ENCODE measurements around the gene NOA1. TPM values are rescaled to one million over a fixed set of nuclear protein-coding genes. Genes with fewer than 3 reads are reported as not detected.

Gene NOA1
- total and polyA plus RNA-seq, 2 donors (not counting 3 experiments of a cell fraction or from before 2014, with no cell fraction given), result 13.9 to 17.1 TPM

DNA sequence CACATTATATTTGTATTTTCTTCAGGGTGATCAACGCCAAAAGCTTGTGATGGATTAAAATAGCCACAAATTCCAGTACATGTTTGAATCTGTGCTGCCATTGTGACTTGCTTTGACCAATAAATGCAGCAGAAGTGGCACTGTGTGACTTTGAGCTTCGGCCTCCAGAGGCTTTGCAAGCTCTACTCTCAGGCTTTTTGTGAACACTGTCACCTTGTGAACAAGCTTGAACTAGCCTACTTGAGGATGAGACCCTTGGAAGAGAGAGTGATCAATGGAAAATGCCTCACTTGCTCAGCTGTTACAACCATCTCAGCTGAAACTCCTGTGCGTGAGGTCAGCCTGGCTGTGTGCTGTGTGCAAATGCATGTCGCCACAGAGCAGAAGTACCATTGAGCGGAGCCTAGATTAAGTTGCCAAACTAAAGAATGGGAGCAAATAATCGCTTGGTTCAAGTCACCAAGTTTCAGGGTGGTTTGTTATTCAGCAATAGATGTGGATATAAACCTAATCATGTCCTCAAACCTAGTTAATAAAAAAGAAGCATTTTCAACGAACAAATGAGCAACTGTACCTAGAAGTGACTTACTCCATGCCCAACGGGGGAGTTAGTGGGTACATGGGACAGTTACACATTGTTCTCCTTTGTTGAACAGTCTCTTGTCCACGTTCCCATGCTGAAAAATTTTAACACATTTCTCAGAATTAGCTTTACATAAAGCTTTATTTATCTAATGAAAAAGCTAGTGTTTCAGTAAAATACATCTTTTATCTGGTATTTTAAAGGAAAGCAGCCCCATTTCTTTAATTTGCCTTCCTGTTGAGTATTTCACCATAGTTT, 23.5 kb downstream of the NOA1 start:
- CTCF ChIA-PET, result interaction anchor here (0.8 kb wide), 1 partner anchor 114 kb away, joined by 4 read pairs; no protein-coding TSS in a partner anchor

DNA sequence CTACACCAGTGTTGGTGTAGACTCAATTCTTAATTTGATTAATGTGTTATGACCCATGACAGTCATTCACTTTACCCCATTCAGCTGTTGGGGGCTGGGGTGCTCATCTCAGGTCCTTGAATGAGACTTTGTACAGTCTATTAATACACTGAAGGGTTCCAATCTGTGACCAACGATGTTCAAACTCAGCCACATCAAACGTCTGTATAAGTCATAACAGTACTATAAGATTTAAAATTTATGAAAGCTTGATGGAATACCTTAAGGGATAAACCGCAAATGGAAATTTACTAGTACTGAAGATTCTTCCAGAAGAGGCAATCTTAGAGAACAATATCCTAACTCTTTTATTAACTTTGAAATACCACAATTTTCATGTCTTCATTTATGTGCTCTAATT, 36.0 kb downstream of the NOA1 start:
- no peak overlapping the region for H2AFZ ChIP-seq (ENCODE audit: low read depth, low read length)
- no TSS peak for BruUV-seq (replicated peaks)
- H3K9me3 ChIP-seq (replicated peaks; ENCODE audit: control insufficient read depth, insufficient read depth, low read length), result no peaks in the 10 kb centered on the region
- H3K9ac ChIP-seq (replicated peaks; ENCODE audit: extremely low read depth, insufficient read depth, low read length), result no peak overlapping the region
- DNase-seq (ENCODE audit: low read depth, low spot score) (no peak), FAIRE-seq (no peak)
- H3K79me2 ChIP-seq (ENCODE audit: control insufficient read depth, insufficient read depth, low read length), result no peaks in the 10 kb centered on the region
- ChIA-PET CTCF (no interaction called here), POLR2A (interaction anchor here (0.6 kb wide), 1 partner anchor 23 kb away, joined by 3 read pairs; no protein-coding TSS in a partner anchor)
- intact Hi-C loops (cut with micrococcal nuclease), result no loop called here
- no peaks in the 10 kb centered on the region for H4K20me1 ChIP-seq (replicated peaks; ENCODE audit: control insufficient read depth, extremely low read depth, insufficient read depth, low read length)
- no peaks in the 10 kb centered on the region for H3K27me3 ChIP-seq (ENCODE audit: control insufficient read depth in 2 of 2, insufficient read depth in 2 of 2, low read length in 2 of 2)
- H3K9me1 ChIP-seq (replicated peaks; ENCODE audit: control insufficient read depth, extremely low read depth, insufficient read depth, low read length), result no peaks in the 10 kb centered on the region
- H3K4me3 ChIP-seq (replicated peaks in 1 of 3; ENCODE audit: insufficient read depth in 1 of 3, low read depth in 1 of 3, low read length in 3 of 3), result no peak overlapping the region
- H3K4me1 ChIP-seq (ENCODE audit: control insufficient read depth, extremely low read depth, insufficient read depth, low read length), result peaks cover 10% of the 10 kb centered on the region
- H3K4me2 ChIP-seq (ENCODE audit: insufficient read depth, low read length), result no peak overlapping the region
- TF ChIP-seq, protein P1, sequence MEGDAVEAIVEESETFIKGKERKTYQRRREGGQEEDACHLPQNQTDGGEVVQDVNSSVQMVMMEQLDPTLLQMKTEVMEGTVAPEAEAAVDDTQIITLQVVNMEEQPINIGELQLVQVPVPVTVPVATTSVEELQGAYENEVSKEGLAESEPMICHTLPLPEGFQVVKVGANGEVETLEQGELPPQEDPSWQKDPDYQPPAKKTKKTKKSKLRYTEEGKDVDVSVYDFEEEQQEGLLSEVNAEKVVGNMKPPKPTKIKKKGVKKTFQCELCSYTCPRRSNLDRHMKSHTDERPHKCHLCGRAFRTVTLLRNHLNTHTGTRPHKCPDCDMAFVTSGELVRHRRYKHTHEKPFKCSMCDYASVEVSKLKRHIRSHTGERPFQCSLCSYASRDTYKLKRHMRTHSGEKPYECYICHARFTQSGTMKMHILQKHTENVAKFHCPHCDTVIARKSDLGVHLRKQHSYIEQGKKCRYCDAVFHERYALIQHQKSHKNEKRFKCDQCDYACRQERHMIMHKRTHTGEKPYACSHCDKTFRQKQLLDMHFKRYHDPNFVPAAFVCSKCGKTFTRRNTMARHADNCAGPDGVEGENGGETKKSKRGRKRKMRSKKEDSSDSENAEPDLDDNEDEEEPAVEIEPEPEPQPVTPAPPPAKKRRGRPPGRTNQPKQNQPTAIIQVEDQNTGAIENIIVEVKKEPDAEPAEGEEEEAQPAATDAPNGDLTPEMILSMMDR (IDR thresholded peaks at IDR 0.05; ENCODE audit: extremely low read depth in 1 of 2, insufficient read depth in 1 of 2, low read depth in 1 of 2, low read length in 2 of 2), result no peak
- TF ChIP-seq MYC (IDR thresholded peaks at IDR 0.05; ENCODE audit: low read depth, low read length) (no peak), FOS (IDR thresholded peaks at IDR 0.05; ENCODE audit: borderline replicate concordance, insufficient read depth, low read length) (no peak), POLR2A (IDR thresholded peaks at IDR 0.05; ENCODE audit: low read depth, low read length) (no peak), POLR2AphosphoS5 (IDR thresholded peaks at IDR 0.05; ENCODE audit: insufficient read depth, low read depth, low read length) (no peak), GATA2 (IDR thresholded peaks at IDR 0.05; ENCODE audit: insufficient read depth, insufficient read length, low read depth, low read length) (no peak), EZH2 (IDR thresholded peaks at IDR 0.05; ENCODE audit: borderline replicate concordance, low read depth, low read length, severe bottlenecking) (no peak), JUN (IDR thresholded peaks at IDR 0.05; ENCODE audit: borderline replicate concordance, insufficient read depth, insufficient read length, low read depth) (no peak)
- TF ChIP-seq, protein P2, sequence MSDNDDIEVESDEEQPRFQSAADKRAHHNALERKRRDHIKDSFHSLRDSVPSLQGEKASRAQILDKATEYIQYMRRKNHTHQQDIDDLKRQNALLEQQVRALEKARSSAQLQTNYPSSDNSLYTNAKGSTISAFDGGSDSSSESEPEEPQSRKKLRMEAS (IDR thresholded peaks at IDR 0.05; ENCODE audit: insufficient read depth, insufficient read length), result no peak
- dilution Hi-C loops (cut with MboI; ENCODE audit: extremely low pct_ligation_motif_present, low sequenced_read_pairs), result no loop called here
- H3K36me3 ChIP-seq (ENCODE audit: control insufficient read depth in 2 of 2, extremely low read depth in 1 of 2, insufficient read depth in 2 of 2, low read length in 2 of 2), result no peaks in the 10 kb centered on the region
- H3K27ac ChIP-seq (ENCODE audit: insufficient read depth, low read depth, low read length), result no peak overlapping the region

More for the DNA sequence above, 23.5 kb downstream of the NOA1 start:
- Histone ChIP-seq H3K9me3 (replicated peaks; ENCODE audit: control insufficient read depth, insufficient read depth, low read length) (no peaks in the 10 kb centered on the region), H3K27ac (ENCODE audit: insufficient read depth, low read depth, low read length) (no peak overlapping the region), H3K4me3 (replicated peaks in 1 of 3; ENCODE audit: insufficient read depth in 1 of 3, low read depth in 1 of 3, low read length in 3 of 3) (no peak overlapping the region), H3K4me1 (ENCODE audit: control insufficient read depth, extremely low read depth, insufficient read depth, low read length) (peaks cover 8% of the 10 kb centered on the region), H3K27me3 (ENCODE audit: control insufficient read depth in 2 of 2, insufficient read depth in 2 of 2, low read length in 2 of 2) (no peaks in the 10 kb centered on the region), H3K9me1 (replicated peaks; ENCODE audit: control insufficient read depth, extremely low read depth, insufficient read depth, low read length) (no peaks in the 10 kb centered on the region), H3K79me2 (ENCODE audit: control insufficient read depth, insufficient read depth, low read length) (no peaks in the 10 kb centered on the region), H3K9ac (replicated peaks; ENCODE audit: extremely low read depth, insufficient read depth, low read length) (no peak overlapping the region), H3K36me3 (ENCODE audit: control insufficient read depth in 2 of 2, extremely low read depth in 1 of 2, insufficient read depth in 2 of 2, low read length in 2 of 2) (no peaks in the 10 kb centered on the region), H3K4me2 (ENCODE audit: insufficient read depth, low read length) (no peak overlapping the region), H2AFZ (ENCODE audit: low read depth, low read length) (no peak overlapping the region), H4K20me1 (replicated peaks; ENCODE audit: control insufficient read depth, extremely low read depth, insufficient read depth, low read length) (no peaks in the 10 kb centered on the region)
- no peak for DNase-seq (ENCODE audit: low read depth, low spot score)
- POLR2A ChIA-PET, result no interaction called here
- TF ChIP-seq, protein P1 (IDR thresholded peaks at IDR 0.05; ENCODE audit: extremely low read depth in 1 of 2, insufficient read depth in 1 of 2, low read depth in 1 of 2, low read length in 2 of 2), result no peak
- TF ChIP-seq POLR2AphosphoS5 (IDR thresholded peaks at IDR 0.05; ENCODE audit: insufficient read depth, low read depth, low read length), result no peak
- no peak for FAIRE-seq
- dilution Hi-C loops (cut with MboI; ENCODE audit: extremely low pct_ligation_motif_present, low sequenced_read_pairs), result no loop called here
- intact Hi-C loops (cut with micrococcal nuclease), result no loop called here
- BruUV-seq (replicated peaks), result no TSS peak

Data from endothelial cell of umbilical vein (primary cell).